Upper lobe of left lung (tissue), 4 donors: ENCODE data around the gene ACAA2.

Experiments
- CTCF ChIP-seq, 6 experiments: fragments of 450-650 bp in 4 of 6; fragments of 200-600 bp in 2 of 6; sonication (generic) in 2 of 6; IDR thresholded peaks; one replicate each; pipeline ENCODE4 v1.5.1; 2016 to 2019; ENCODE audit warnings: antibody characterized with exemption in 6 of 6
- POLR2A ChIP-seq, 4 donors: fragments of 450-650 bp; IDR thresholded peaks; one replicate each; pipeline ENCODE4 v1.5.1; 2016 to 2017; ENCODE audit warnings: antibody characterized with exemption in 4 of 4, mild to moderate bottlenecking in 2 of 4
- POLR2AphosphoS5 ChIP-seq, 2 donors: sonication (generic); formaldehyde crosslinking; IDR thresholded peaks; one replicate each; pipeline ENCODE4 v1.5.1; 2017; ENCODE audit warnings: antibody characterized with exemption in 2 of 2

GRCh38 chr18:49819071-49819662, 5.8 kb upstream of the ACAA2 start:
- TF ChIP-seq CTCF (IDR thresholded peaks at IDR 0.05) (no peak), POLR2AphosphoS5 (IDR thresholded peaks at IDR 0.05) (no peak), POLR2A (IDR thresholded peaks at IDR 0.05) (no peak)
